KMS-11 (cell line): ENCODE data around the gene RIBC2.

Experiments
- H2AFZ ChIP-seq: fragments of 200-600 bp; sonication (generic); 2 replicates; pipeline ENCODE4 v1.6.1; 2016; ENCODE audit warnings: antibody characterized with exemption, mixed run types, low read depth
- H3K27ac ChIP-seq: fragments of 200-600 bp; sonication (generic); 2 replicates; pipeline ENCODE4 v1.6.1; 2016; ENCODE audit warnings: mild to moderate bottlenecking, mixed run types
- H3K27me3 ChIP-seq: fragments of 200-600 bp; sonication (generic); 2 replicates; pipeline ENCODE4 v1.6.1; 2017; ENCODE audit warnings: mild to moderate bottlenecking, low read depth, mixed run types, moderate library complexity; ENCODE audit not compliant: insufficient read depth
- H3K36me3 ChIP-seq: fragments of 200-600 bp; sonication (generic); 2 replicates; pipeline ENCODE4 v1.6.1; 2017; ENCODE audit warnings: mild to moderate bottlenecking, mixed run types; ENCODE audit not compliant: insufficient read depth
- H3K4me1 ChIP-seq: fragments of 200-600 bp; sonication (generic); 2 replicates; pipeline ENCODE4 v1.6.1; 2016; ENCODE audit warnings: mild to moderate bottlenecking, low read depth, mixed run types; ENCODE audit not compliant: poor library complexity, severe bottlenecking
- H3K4me2 ChIP-seq: fragments of 200-600 bp; sonication (generic); 2 replicates; pipeline ENCODE4 v1.7.0; 2016; ENCODE audit warnings: mild to moderate bottlenecking, mixed run types
- H3K4me3 ChIP-seq: fragments of 200-600 bp; sonication (generic); IDR thresholded peaks from 2 replicates; pipeline ENCODE4 v1.6.1; 2017; ENCODE audit warnings: low read depth, low read length, mixed read lengths; ENCODE audit not compliant: insufficient read depth
- H3K79me2 ChIP-seq: fragments of 200-600 bp; sonication (generic); 2 replicates; pipeline ENCODE4 v1.6.1; 2016; ENCODE audit warnings: low read depth, mixed run types; ENCODE audit not compliant: insufficient read depth
- H3K9ac ChIP-seq: fragments of 200-600 bp; sonication (generic); 2 replicates; pipeline ENCODE4 v1.6.1; 2016; ENCODE audit warnings: mild to moderate bottlenecking, mixed run types
- H4K20me1 ChIP-seq: fragments of 200-600 bp; sonication (generic); 2 replicates; pipeline ENCODE4 v1.6.1; 2016; ENCODE audit warnings: mild to moderate bottlenecking, mixed run types; ENCODE audit not compliant: insufficient read depth
- CTCF ChIP-seq: fragments of 200-600 bp; sonication (generic); conservative IDR thresholded peaks from 2 replicates; pipeline ENCODE4 v1.6.1; 2017; ENCODE audit warnings: low read depth, mild to moderate bottlenecking, antibody characterized with exemption, low read length, moderate library complexity, mixed read lengths

RIBC2 gene

GRCh38 chr22:45473626-45474237, 60.2 kb downstream of the RIBC2 start:
- Histone ChIP-seq H3K4me2 (no peak overlapping the region), H3K27me3 (peaks cover 48% of the 10 kb centered on the region)
- no peak for TF ChIP-seq CTCF

GRCh38 chr22:45475063-45475747, 61.7 kb downstream of the RIBC2 start:
- no peak overlapping the region for H2AFZ ChIP-seq
- no peak overlapping the region for H3K27ac ChIP-seq
- no peak overlapping the region for H3K9ac ChIP-seq
- no peaks in the 10 kb centered on the region for H4K20me1 ChIP-seq
- no peaks in the 10 kb centered on the region for H3K79me2 ChIP-seq
- no peaks in the 10 kb centered on the region for H3K4me1 ChIP-seq
- H3K4me3 ChIP-seq = no peak overlapping the region
- no peak overlapping the region for H3K4me2 ChIP-seq
- peaks cover 40% of the 10 kb centered on the region for H3K27me3 ChIP-seq
- no peak for TF ChIP-seq CTCF
- no peaks in the 10 kb centered on the region for H3K36me3 ChIP-seq

More at GRCh38 chr22:45473626-45474237, 60.2 kb downstream of the RIBC2 start:
- Histone ChIP-seq H3K36me3 (no peaks in the 10 kb centered on the region), H3K27ac (no peak overlapping the region), H3K4me3 (no peak overlapping the region), H4K20me1 (no peaks in the 10 kb centered on the region), H3K79me2 (no peaks in the 10 kb centered on the region), H2AFZ (no peak overlapping the region), H3K9ac (no peak overlapping the region), H3K4me1 (no peaks in the 10 kb centered on the region)

- H3K79me2 ChIP-seq = no peaks in the 10 kb centered on the region
- H3K4me1 ChIP-seq = no peaks in the 10 kb centered on the region
- no peak for TF ChIP-seq CTCF
- no peaks in the 10 kb centered on the region for H4K20me1 ChIP-seq
- H3K27me3 ChIP-seq = peaks cover 38% of the 10 kb centered on the region
- no peak overlapping the region for H3K27ac ChIP-seq
- no peak overlapping the region for H3K9ac ChIP-seq
- no peak overlapping the region for H2AFZ ChIP-seq
- no peak overlapping the region for H3K4me3 ChIP-seq
- H3K4me2 ChIP-seq = no peak overlapping the region
- H3K36me3 ChIP-seq = no peaks in the 10 kb centered on the region
Measured at GRCh38 chr22:45475851-45476514, 62.5 kb downstream of the RIBC2 start.

- no peaks in the 10 kb centered on the region for H3K79me2 ChIP-seq
- H4K20me1 ChIP-seq = no peaks in the 10 kb centered on the region
- no peak overlapping the region for H3K4me2 ChIP-seq
- TF ChIP-seq CTCF = no peak
- no peaks in the 10 kb centered on the region for H3K4me1 ChIP-seq
- peaks cover 38% of the 10 kb centered on the region for H3K27me3 ChIP-seq
- H3K36me3 ChIP-seq = no peaks in the 10 kb centered on the region
- no peak overlapping the region for H2AFZ ChIP-seq
- H3K9ac ChIP-seq = no peak overlapping the region
- H3K27ac ChIP-seq = no peak overlapping the region
- no peak overlapping the region for H3K4me3 ChIP-seq
Measured at GRCh38 chr22:45476814-45477213, 63.3 kb downstream of the RIBC2 start.
